Duodenal mucosa (tissue), 2 donors: ENCODE results near the gene ARAP1.

ENCODE experiments used
- H3K27ac ChIP-seq: one replicate; pipeline ENCODE4 v1.7.0; 2013; ENCODE audit warnings: low read depth, low read length
- H3K27me3 ChIP-seq, 2 donors: one replicate each; pipeline ENCODE4 v1.7.0; 2013; ENCODE audit warnings: low read length in 2 of 2, control low read depth in 1 of 2; ENCODE audit not compliant: insufficient read depth in 2 of 2, control insufficient read depth in 1 of 2
- H3K36me3 ChIP-seq, 2 donors: one replicate each; pipeline ENCODE4 v1.7.0; 2013; ENCODE audit warnings: low read length in 2 of 2, control low read depth in 1 of 2; ENCODE audit not compliant: insufficient read depth in 2 of 2, control insufficient read depth in 1 of 2
- H3K4me1 ChIP-seq, 2 donors: one replicate each; pipeline ENCODE4 v1.7.0; 2013; ENCODE audit warnings: low read length in 2 of 2, control low read depth in 1 of 2; ENCODE audit not compliant: insufficient read depth in 2 of 2, control insufficient read depth in 1 of 2
- H3K4me3 ChIP-seq, 2 donors: one replicate each; pipeline ENCODE4 v1.7.0; 2013; ENCODE audit warnings: low read length in 2 of 2, low read depth in 1 of 2
- H3K9ac ChIP-seq, 2 donors: one replicate each; pipeline ENCODE4 v1.7.0; 2013; ENCODE audit warnings: low read length in 2 of 2, low read depth in 1 of 2
- H3K9me3 ChIP-seq, 2 donors: one replicate each; pipeline ENCODE4 v1.7.0; 2013; ENCODE audit warnings: low read length in 2 of 2, control low read depth in 1 of 2; ENCODE audit not compliant: control insufficient read depth in 1 of 2

The ARAP1 gene

GRCh38 chr11:72787216-72788104 is 35.3 kb upstream of the ARAP1 start:
- H3K9ac ChIP-seq: peak overlapping the region; percentile 48 to 49
- peaks cover 55 to 66% of the 10 kb centered on the region in 2 donors for H3K4me1 ChIP-seq

GRCh38 chr11:72786305-72787215 is 34.4 kb upstream of the ARAP1 start:
- Histone ChIP-seq H3K27ac (peak overlapping the region; percentile 60), H3K27me3 (no peaks in the 10 kb centered on the region), H3K36me3 (no peaks in the 10 kb centered on the region), H3K4me1 (peaks cover 60 to 73% of the 10 kb centered on the region in 2 donors), H3K9ac (peak overlapping the region; percentile 48 to 49), H3K9me3 (no peaks in the 10 kb centered on the region), H3K4me3 (no peak overlapping the region)

More at GRCh38 chr11:72787216-72788104, 35.3 kb upstream of the ARAP1 start:
- peak overlapping the region in 1 of 2 donors; percentile 6 for H3K4me3 ChIP-seq
- H3K27ac ChIP-seq: peak overlapping the region; percentile 59
- no peaks in the 10 kb centered on the region for H3K9me3 ChIP-seq
- no peaks in the 10 kb centered on the region for H3K36me3 ChIP-seq
- no peaks in the 10 kb centered on the region for H3K27me3 ChIP-seq

DNA sequence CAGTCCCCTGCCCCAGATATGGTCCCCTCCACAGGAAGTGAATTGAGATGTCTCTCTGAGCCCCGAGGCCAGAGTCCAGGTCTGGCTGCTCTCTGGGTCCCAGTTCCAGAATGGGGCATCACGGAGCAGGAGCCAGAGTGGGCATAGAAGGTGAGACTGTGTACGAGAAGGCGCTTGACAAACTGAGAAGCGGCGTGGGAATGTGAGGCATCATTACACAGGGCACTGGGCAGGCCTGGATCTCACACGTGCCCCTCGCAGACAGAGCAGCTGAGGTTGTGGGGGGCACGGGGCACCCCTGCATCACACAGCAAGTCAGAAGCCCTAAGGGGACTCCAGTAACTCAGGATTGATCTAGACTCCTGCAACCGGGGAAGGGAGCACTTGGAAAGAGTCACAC is 32.5 kb upstream of the ARAP1 start:
- Histone ChIP-seq H3K4me1 (peaks cover 68 to 83% of the 10 kb centered on the region in 2 donors), H3K9ac (no peak overlapping the region), H3K27ac (no peak overlapping the region), H3K36me3 (no peaks in the 10 kb centered on the region), H3K27me3 (no peaks in the 10 kb centered on the region), H3K9me3 (no peaks in the 10 kb centered on the region), H3K4me3 (no peak overlapping the region)

- no peak overlapping the region for H3K9ac ChIP-seq
- H3K27ac ChIP-seq: no peak overlapping the region
- H3K27me3 ChIP-seq: no peaks in the 10 kb centered on the region
- no peaks in the 10 kb centered on the region for H3K36me3 ChIP-seq
- H3K9me3 ChIP-seq: no peaks in the 10 kb centered on the region
- H3K4me1 ChIP-seq: peaks cover 76 to 84% of the 10 kb centered on the region in 2 donors
- no peak overlapping the region for H3K4me3 ChIP-seq
Measured at GRCh38 chr11:72783144-72783905, 31.1 kb upstream of the ARAP1 start.

GRCh38 chr11:72782081-72782920 is 30.1 kb upstream of the ARAP1 start:
- Histone ChIP-seq H3K9ac (no peak overlapping the region), H3K27me3 (no peaks in the 10 kb centered on the region), H3K27ac (no peak overlapping the region), H3K4me1 (peaks cover 76 to 84% of the 10 kb centered on the region in 2 donors), H3K9me3 (no peaks in the 10 kb centered on the region), H3K36me3 (no peaks in the 10 kb centered on the region), H3K4me3 (peak overlapping the region; percentile 60 to 69)

DNA sequence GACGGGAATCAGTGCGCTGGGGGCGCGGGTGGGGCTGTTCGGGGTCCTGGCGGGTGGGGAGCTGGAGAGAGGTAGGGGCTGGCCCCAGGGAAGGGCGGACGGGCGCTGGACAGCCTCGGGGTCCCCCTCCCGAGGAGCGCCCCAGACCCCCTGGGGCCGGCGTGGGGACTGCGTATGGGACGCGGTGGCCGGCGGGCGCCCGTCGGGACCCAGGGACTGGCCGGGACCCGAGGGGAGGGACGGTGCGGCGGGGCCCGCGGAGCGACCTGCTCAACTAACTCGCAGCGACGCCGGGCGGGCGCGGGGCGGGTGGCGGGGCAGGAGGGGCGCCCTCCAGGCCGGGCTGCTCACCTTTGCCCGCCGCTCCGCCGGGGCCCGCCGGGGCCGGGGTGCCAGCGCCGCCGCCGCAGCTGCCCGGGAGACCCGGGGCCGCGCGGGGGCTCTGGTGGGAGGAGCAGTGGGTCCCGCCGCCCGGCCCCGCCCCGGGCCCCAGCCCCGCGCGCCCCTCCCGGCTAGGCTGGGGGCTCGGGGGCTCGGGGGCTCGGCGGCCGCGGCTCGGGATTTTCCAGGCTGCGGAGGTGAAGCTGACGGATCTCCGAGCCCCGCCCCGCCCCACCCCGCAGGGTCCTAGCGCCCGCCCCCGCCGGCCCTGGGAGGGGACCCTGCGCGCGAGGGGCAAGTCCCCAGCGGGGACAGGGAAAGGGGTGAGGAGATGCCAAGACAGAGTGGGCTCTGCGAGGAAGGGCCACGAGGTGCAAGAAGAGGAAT is 29.3 kb upstream of the ARAP1 start:
- Histone ChIP-seq H3K4me3 (peak overlapping the region; percentile 69 to 77), H3K9ac (peak overlapping the region; percentile 65 to 83), H3K27ac (peak overlapping the region; percentile 61), H3K27me3 (no peaks in the 10 kb centered on the region), H3K9me3 (no peaks in the 10 kb centered on the region), H3K4me1 (peaks cover 76 to 84% of the 10 kb centered on the region in 2 donors), H3K36me3 (peaks cover 0 to 2% of the 10 kb centered on the region in 2 donors)

- H3K36me3 ChIP-seq: peaks cover 0 to 3% of the 10 kb centered on the region in 2 donors
- no peaks in the 10 kb centered on the region for H3K9me3 ChIP-seq
- H3K27me3 ChIP-seq: no peaks in the 10 kb centered on the region
- peak overlapping the region; percentile 61 for H3K27ac ChIP-seq
- H3K4me1 ChIP-seq: peaks cover 76 to 84% of the 10 kb centered on the region in 2 donors
- peak overlapping the region; percentile 65 to 83 for H3K9ac ChIP-seq
- peak overlapping the region; percentile 54 to 77 for H3K4me3 ChIP-seq
Measured at GRCh38 chr11:72781063-72781312, 28.8 kb upstream of the ARAP1 start.

DNA sequence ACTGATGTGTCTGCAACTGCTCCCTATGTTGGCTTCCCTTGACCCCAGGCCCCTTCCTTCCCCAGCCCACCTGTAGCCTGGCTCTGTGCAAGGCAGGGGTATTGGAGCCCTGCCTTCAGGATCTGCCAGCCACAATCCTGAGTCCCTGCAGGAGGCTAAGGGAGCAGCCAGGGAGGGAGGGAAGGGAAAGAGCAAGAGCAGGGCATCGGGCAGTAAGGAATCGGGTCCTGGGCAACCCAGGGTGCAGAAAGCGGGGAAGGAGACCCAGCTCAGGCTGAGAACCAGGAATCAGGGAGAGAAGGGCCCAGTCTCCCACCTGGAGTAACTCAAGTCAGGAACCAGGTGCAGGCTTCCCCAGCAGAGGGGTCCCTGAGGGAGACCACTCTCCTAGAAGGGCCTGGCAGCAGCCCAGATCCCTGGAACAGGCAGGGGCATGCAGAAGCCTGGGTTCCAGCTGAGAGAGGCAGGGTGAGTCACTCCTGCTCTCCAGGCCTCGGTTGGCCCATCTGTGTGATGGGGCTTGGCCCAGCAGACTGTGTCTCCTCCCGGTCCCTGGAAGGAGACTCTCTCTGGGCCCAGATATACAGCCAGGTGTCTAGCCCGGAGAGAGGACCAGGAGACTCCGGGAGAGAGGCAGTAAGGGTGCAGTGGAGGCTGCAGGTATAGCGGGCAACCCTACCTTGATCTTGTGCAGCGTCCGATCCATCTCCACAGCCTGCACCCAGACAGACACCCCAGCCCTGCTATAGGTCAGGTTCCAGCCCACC is 28.3 kb upstream of the ARAP1 start:
- H3K4me3 ChIP-seq: peak overlapping the region; percentile 54 to 77
- no peaks in the 10 kb centered on the region for H3K9me3 ChIP-seq
- H3K36me3 ChIP-seq: peaks cover 0 to 3% of the 10 kb centered on the region in 2 donors
- H3K27ac ChIP-seq: peak overlapping the region; percentile 61
- peaks cover 76 to 86% of the 10 kb centered on the region in 2 donors for H3K4me1 ChIP-seq
- H3K9ac ChIP-seq: peak overlapping the region; percentile 65 to 83
- no peaks in the 10 kb centered on the region for H3K27me3 ChIP-seq
